Measurements from ENCODE around the gene EEFSEC.

Gene EEFSEC

GRCh38 chr3:128349963-128350599, 196.8 kb downstream of the EEFSEC start:
- DNase-seq (ENCODE audit: low read depth in 3 of 3) = no peak

DNA sequence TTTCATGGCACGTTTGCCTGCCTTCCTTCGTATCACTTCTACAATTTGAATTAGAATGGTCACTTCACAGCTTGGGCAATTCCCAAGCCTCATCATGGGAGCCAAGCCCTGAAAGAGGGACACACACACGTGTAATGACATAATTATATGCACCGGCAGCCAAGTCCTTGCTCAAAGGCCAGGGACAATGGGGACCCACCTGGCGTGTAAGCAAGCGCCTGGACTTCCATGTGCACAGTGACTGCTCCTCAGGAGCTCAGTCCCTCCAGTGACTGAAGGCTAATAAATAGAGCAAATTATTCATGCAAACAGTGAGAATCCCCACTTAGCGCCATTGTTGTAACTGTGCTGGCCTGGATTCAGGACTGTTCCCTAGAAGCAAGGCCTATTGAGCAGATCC, 198.3 kb downstream of the EEFSEC start:
- DNase-seq (ENCODE audit: low read depth in 3 of 3) = no peak

GRCh38 chr3:128352326-128352725, 199.0 kb downstream of the EEFSEC start:
- DNase-seq (ENCODE audit: low read depth in 3 of 3) = no peak

DNA sequence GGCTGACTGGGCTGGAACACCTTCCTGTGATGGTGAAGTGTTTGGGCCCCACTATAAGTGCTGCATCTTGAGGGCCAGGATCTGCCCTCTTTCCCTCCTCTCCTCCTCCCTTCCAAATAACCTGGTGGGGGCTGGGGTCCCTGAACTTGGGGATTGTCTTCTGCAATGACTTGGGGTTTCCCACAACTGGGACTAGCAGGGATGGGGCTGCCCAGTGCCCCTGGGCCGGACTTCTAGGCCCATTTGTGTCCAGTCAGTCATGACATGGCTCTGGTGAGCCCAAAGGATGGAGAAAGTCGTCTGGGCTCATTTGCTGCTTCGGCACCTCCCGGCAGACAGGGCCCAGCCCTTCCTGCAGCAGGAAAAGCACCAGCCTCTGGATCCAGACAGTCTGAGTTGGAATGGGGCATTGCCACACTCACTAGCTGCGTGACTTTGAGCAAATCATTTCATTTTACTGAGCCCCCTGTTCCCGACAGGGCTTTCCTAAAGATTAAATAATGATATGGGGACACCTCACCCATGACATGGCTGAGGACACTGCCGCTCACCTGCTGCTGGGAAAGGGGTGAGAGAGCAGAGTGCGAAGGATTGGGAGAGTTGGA, 200.2 kb downstream of the EEFSEC start:
- DNase-seq (ENCODE audit: low read depth in 3 of 3) = no peak

GRCh38 chr3:128353991-128354687, 200.9 kb downstream of the EEFSEC start:
- no peak for DNase-seq (ENCODE audit: low read depth in 3 of 3)

GRCh38 chr3:128354788-128355542, 201.7 kb downstream of the EEFSEC start:
- no peak for DNase-seq (ENCODE audit: low read depth in 3 of 3)

DNA sequence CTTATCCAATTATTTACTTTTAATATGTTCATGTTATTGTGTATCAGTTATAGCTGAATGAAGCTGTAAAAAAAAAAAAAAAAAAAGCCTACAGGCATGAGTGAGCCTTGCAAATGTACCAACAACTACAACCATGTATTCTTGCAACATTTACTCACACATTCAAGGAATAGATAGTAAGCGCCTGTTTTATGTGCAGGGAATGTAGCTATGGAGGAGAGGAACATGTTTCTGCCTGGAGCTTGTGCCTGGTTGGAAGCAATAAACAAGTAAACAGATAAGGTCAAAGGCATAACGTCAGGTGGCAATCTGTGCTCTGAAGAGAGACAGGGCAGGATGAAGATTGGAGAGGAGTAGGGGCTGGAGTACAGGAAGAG, 202.2 kb downstream of the EEFSEC start:
- DNase-seq (ENCODE audit: low read depth in 3 of 3) = no peak

GRCh38 chr3:128356822-128357221, 203.5 kb downstream of the EEFSEC start:
- DNase-seq (ENCODE audit: low read depth in 3 of 3) = no peak

DNA sequence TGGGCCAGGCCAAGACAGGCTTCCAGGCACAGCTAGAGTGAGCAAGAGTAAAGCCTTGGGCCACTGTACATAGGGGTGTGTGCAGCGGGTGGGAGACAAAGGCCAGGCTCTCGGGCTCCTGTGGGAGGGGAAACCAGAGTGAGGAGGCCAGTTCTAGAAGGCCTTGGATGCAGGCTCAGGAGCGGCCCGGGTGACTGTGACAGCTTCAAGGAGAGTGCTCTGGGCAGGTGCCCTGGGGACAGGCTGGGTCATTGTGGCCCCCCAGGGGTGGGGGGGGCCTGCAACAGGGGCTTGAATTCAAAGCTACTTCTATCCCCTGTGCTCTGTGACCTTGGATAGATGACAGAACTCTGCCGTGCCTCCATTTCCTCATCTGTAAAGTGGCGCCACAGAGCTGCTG, 204.3 kb downstream of the EEFSEC start:
- no peak for DNase-seq (ENCODE audit: low read depth in 3 of 3)

GRCh38 chr3:128358156-128358895, 205.0 kb downstream of the EEFSEC start:
- DNase-seq (ENCODE audit: low read depth in 3 of 3) = no peak

DNA sequence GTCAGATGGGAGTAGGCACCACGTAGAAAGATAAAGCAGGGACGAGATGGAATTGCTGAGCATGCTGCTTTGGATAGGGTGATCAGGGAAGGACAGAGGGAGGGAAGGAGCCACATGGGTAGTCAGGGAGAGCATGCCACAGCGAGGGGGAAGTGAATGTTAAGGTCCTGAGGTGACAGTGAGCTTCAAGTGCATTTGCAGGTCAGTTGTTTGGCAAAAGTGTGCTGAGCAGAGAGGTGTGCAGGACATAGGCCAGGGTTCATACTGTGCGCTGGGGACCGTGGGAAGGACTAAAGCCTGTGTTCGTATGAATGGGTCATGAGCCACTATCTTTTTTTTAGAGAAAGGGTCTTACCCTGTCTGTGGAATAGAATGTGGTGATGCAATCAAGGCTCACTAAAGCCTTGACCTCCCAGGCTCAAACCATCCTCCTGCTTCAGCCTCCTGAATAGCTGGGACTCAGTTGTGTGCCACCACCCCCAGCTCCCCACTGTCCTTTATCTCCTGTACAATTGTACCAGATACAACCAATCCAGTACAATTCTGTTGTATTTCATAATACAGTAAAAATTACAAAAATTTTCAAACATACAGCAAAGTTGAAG, 205.9 kb downstream of the EEFSEC start:
- DNase-seq (ENCODE audit: low read depth in 3 of 3) = no peak

DNA sequence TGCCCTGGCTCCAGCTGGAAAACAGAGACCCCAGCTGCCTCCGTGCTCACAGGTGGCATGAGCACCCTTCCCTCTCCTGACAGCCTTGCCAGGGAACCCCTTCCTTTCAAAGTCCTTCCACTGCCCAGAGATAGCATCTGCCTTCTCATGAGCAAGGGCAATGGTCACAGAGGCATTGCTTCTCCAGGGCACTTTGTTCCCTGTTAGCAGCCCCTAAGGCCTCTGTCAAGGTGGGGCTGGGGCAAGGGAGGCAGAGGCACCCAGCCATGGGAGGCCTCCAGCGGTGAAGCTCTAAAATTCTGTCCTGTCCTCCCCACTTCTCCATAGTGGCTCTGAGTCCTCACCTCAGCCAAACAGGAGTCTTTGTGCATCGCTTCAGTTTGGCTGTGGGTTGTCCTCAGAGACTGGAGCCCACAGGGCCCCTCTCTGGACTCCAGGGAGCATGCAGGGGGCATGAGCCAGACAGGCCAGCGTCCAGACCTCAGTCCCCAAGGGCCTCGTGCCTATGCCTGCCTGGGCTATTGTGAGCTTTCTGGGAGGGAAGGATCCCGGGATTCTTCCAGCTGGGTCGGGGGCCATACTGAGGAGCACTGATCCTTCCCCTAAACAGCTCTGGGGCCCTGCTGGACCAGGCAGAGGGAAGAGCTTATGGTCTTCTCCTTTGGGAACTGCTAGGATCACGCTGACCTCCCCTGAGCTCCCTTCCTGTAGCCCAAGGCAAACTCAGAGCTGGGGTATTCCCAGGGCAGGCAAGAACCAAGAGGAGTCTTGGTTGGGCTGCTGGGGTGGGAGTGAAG, 206.8 kb downstream of the EEFSEC start:
- no peak for DNase-seq (ENCODE audit: low read depth in 3 of 3)

DNA sequence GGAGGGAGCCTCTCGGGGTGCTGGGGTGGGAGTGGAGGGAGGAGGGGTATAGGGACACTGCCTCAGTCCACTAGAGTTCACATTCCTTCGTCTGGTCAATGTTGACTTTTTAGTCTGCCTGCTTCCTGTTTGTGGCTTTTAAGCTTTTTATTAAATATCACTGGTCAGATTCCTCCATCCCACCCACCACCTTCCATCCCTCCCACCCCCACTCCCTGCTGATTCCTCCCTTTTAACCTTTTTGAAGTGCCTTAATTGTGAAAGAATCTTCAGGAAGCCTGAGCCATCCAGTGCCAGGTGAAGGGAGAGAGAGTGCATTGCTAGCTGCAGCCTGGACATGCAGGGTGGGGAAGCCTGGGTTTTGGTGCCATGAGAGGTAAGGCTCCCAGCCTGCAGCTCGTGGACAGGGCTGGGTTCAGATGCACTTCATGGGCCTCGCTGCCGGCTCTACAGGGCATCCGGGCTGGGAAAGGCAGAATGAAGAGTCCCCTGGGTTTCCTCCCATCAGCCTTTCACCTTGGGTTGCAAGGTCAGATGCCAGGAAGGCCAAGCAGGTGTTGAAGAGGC, 207.5 kb downstream of the EEFSEC start:
- no peak for DNase-seq (ENCODE audit: low read depth in 3 of 3)

DNA sequence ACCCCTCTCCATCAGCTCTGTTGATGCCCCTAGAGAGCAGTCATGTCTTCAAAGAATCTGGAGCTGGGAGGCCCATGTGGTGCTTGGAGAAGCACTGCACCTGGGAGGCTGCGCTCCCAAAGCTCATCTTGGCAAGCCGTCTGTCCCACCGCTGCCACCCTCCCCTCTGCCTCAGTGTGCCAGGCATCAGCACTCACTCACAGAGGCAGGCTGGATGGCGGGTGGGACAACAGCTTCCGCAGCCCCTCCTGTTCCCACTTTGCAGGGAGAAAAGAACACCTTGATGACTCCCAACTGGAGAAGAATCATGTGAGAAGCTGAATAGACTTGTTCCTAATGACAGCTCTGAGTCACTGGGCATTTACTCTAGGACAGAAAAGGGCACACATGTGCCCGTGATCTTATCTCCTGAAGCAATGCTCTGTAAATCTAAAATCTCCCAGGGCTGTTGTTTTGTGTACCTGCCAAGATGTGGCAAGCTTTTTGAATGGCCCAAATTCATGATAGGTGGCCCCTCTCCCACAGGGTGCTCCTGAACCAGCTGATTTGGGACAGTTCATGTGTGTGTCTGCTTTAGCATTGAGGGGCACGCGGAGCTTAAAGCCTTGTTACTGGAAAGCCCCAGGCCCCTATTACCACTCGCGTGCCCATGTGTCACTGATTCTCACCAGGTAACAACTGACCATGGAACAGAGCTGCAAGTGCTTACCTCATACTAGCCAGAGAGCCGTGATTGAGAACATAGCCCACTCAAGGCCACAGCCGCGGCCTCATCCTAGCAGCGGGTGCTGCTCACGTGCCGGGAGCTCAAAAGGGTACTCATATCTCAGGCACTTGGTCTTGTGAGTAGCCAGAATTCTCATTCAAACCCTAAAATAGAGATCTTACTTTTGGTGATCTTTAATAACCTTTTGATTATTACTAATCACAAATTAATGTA, 209.0 kb downstream of the EEFSEC start:
- no peak for DNase-seq (ENCODE audit: low read depth in 3 of 3)

GRCh38 chr3:128364291-128364690, 211.0 kb downstream of the EEFSEC start:
- no peak for DNase-seq (ENCODE audit: low read depth in 3 of 3)

DNA sequence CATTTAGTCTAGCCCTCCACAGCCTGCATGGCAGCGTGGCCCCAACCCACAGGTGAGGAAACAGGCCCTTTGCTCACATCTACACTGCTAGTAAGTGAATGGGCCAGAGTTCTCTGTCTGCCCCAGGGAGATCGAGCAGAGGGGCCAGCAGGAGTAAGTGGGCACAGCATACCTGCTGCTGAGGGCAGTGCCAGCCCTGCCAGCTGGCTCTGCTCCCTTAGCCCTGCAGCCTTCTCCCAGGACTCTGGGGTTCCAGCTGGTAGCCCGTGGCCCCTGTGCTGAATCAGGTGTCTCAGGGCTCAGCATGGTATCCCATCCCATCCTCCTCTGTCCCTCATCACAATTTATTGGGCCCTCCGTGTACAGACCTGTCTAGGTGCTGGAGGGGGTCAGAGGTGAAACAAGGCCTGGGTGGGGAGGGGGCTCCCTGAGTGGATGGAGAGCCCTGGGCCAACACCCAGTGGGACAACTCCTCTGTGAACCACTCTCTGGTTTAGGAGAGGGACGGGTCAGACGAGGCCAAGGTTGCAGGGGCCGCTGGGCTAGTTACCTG, 211.6 kb downstream of the EEFSEC start:
- DNase-seq (ENCODE audit: low read depth in 3 of 3) = no peak

GRCh38 chr3:128366136-128366535, 212.9 kb downstream of the EEFSEC start:
- DNase-seq (ENCODE audit: low read depth in 3 of 3) = no peak

GRCh38 chr3:128366652-128367051, 213.4 kb downstream of the EEFSEC start:
- no peak for DNase-seq (ENCODE audit: low read depth in 3 of 3)

GRCh38 chr3:128367221-128367620, 213.9 kb downstream of the EEFSEC start:
- no peak for DNase-seq (ENCODE audit: low read depth in 3 of 3)

All from stimulated activated CD4-positive, alpha-beta T cell treated with anti-CD3 and anti-CD28 coated beads, TNF-alpha, amount 100 ng/mL, for 48 hours (primary cell).